SHP77 treated with DMSO at 0.1 percent for 48 hours (cell line): ENCODE data around the gene F2R.
"Not testable (repeated sequence)": the region's sequence is repeated elsewhere in the genome, so short reads cannot be mapped to it uniquely, and the experiment has no call there.

Experiments used
- DNase-seq: peaks from one replicate; lab custom pipeline; 2025; lab: John Stamatoyannopoulos, UW

F2R gene

DNA sequence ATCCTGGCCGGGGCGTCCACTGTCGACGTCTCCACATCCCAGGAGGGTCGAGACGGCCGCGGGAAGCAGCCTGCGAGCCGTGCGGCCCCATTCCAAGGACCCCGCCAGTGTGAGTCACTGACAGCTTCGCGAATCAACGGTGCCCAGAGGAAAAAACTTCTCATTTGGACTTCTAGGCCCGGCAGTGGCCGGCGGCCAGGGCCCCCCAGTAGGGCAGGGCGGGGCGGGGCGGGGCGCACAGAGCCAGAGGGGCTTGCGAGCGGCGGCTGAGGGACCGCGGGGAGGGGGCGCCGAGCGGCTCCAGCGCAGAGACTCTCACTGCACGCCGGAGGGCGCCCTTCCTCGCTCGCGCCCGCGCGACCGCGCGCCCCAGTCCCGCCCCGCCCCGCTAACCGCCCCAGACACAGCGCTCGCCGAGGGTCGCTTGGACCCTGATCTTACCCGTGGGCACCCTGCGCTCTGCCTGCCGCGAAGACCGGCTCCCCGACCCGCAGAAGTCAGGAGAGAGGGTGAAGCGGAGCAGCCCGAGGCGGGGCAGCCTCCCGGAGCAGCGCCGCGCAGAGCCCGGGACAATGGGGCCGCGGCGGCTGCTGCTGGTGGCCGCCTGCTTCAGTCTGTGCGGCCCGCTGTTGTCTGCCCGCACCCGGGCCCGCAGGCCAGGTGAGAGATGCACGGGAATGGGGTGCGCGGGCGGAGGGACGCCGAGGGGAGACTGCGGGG, at the start of gene F2R:
Gene F2R (plus strand): TSS at position 391 of the 720 bp plus-strand sequence. CDS start 182 bp downstream, at position 573.
- DNase-seq: no peak

DNA sequence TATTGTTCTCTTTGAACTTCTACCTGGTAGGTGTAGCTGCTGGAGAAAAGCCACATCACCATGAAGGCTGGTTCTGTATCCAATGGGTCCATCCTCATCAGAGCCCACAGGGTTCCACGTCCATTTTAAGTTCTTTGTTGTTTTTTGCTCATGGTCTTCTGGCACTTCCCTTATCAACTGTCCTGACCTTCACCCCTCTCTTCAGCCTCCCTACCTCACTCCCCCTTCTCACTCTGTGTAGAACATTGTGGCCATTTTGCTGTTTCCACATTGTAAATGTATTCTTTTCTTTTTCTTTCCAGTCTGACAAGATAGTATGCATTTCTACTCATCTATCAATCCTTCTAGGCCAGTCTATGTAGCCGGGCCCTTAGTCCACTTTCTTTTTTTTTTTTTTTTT, 48.4 kb upstream of the F2R start:
- no peak for DNase-seq

DNA sequence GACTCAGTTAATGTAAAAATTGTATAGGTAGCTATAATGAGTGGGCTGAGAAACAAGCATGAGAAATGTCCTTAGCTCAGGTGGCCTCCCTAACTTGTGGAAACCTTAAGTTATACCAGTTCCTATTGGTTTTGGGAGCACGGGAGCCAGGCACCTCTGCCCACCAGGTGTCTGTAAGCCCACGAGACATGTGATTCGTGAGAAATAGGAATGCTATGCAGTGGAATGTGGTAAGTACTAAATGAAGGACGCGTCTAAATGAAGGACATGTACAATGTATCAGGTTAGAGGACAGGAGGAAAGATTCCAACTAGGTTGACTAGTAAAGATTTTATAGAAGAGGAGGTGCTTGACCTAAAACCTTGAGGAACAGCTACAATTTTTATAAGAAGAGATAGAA, 46.7 kb upstream of the F2R start:
- no peak for DNase-seq

DNA sequence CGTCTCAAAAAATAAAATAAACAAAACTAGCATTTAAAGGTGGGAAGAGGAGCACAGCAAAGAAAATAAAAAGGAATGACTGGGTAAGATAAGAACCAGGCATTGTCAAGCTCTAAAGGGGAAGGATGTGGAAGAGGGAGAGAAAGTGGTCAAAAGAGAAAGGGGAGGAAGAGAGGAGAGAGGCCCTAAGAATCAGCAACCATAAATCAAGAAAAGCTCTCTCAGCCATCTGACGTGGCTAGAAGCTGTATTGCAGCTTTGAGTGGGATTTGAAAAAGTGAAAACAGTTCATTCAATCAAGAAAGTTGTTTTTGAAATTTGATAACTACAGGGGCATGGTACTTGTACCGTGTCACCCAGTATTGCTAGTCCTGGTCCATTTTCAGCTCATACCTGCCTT, 45.4 kb upstream of the F2R start:
- no peak for DNase-seq

DNA sequence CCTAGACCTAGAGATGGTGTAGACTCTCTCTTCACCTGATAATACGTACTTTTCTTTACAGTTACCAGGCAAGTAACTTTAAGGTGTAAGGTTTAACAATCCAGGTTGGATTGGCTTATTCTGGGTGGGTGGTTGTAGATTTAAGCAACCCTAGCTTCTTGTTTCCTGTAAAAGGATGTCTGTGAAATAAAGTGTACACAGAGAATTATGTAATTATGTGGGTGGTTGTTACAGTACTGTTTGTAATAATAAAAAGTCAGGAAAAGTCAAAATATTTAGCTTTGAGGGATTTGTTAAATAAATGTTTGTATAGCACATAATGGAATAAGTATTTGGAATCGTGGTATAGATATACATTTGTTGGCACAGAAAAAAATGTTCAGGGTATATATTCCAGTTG, 43.7 kb upstream of the F2R start:
- no peak for DNase-seq

DNA sequence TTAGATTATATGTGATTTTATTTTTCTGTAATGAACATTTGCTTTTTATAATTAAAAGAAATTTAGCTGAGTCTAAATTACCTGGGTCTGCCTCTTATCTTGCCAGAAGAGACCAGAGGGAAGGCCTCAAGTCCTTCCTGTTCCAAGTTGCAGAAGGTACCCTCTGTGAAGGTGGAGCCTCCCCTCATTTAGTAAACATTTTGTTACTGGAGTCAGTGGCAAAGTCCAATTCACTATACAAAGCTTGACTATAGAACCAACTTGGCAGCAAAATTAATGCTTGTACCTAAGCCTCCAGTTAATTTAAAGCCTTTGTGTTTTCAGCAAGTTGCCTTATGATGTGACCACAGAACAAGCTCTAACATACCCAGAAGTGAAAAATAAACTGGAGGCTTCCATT, 42.8 kb upstream of the F2R start:
- no peak for DNase-seq

DNA sequence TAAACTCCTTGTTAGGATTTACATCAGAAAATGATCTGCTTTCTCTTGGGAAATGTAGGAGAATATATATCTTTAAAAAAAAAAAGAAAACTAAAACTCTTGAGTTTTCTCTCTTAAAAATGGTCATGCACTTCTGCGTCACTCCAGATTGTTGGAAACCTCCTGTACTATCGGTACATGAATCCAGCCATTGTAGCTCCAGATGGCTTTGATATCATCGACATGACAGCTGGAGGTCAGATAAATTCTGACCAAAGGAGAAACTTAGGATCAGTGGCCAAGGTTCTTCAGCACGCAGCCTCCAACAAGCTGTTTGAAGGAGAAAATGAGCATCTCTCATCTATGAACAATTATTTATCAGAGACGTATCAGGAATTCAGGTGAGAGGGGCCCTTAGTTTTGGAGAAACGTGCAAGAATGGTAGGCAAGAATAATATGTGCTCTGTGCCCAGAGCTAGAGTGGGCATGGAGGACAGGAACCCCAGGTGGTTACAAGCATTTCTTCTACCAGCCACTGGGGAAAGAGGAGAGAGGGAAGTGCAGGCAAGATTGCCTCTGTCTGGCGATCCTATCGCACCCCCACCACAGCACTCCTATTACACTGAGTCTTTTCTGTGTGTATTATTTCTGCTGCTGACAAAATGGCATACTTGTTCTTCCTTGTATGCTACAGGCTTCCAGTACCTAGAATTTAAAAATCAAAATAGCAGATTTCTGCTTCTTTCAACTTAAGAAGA, 41.4 kb upstream of the F2R start:
- DNase-seq: no peak

DNA sequence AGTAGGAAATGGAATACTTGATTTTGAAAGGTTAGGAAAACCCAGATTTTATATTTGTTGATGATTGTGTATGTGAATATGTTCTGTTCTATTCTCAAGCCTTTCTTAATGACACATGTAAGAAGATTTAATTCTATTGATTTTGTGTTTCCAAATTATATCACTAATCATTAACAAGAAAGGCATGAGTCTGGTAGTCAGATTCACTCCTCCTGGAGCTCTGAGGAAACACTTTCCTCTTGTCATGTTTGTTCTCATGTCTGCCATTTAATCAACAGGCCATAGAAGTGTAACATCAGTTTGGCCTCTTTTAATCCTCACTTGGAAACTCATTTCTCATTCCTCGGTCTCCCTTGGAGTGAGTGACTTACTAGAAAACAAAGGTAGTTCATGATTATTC, 40.6 kb upstream of the F2R start:
- no peak for DNase-seq

DNA sequence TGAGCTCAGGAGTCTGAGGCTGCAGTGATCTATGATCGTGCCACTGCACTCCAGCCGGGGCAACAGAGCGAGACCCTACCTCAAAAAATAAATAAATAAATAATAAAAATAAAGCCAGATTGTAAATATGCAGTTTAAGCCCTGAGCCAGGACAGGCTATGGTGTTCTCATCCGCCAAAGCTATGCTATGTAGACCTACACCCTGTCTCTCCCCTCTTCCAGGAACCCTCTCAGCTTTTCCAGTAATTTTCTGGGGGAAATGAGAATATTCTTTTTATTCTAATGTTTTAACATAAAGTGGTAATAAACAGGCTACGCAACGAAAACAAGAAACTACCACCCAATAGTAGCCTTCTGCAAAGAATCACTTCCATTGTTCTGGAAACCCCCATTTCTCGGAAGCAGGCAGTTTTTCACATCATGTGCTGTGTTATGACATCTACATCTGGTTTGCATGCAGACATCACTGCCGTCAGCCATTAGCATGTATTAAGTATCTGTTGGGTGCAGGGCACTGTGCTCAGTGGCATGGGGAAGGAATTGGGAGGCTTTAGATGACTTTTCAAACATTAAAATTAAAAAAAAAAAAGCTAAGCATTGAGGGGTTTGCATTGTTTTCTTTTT, 38.0 kb upstream of the F2R start:
- DNase-seq: no peak

DNA sequence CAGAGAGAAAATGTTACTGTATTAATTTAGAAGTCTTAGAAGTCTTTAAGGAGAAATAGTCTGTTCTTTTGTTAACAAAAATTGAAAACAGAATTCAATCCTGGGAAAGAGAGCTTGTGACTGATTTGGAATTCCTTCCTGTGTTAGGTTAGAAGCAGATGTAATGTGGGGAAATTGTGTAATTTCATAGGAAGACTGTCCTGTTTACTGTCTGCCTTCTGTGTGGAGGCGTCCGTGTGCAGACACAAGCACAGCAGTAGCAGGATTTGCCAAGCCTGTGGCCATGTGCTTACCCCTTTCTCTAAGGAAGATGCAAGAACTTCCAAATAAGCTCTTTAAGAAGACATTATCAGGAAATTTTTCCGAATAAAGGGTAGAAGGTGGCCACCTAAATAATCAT, 36.7 kb upstream of the F2R start:
- DNase-seq: no peak

DNA sequence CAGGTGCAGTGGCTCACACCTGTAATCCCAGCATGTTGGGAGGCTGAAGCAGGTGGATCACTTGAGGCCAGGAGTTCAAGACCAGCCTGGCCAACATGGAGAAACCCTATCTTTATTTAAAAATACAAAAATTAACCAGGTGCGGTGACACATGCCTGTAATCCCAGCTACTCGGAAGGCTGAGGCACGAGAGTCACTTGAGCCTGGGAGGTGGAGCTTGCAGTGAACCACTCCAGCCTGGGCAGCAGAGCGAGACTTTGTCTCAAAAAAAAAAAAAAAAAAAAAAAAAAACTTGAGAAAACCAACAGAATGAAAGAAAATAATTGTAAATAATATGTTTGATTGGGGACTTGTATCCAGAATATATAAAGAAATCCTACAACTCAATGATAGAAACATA, 35.1 kb upstream of the F2R start:
- not testable (repeated sequence) for DNase-seq

DNA sequence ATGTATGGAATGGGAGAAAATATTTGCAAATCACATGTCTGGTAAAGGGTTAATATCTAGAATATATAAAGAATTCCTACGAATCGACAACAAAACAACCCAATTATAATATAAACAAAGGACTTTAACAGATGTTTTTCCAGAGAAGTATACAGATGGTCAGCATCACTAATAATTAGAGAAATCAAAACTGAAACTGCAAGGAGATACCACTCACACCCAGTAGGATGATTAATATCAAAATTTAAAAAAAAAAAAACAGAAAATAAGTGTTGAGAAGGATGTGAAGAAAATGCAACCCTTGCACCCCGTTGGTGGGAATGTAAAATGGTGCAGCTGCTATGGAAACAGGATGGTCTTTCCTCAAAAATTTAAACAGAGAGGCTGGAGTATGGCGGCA, 34.6 kb upstream of the F2R start:
- no peak for DNase-seq

DNA sequence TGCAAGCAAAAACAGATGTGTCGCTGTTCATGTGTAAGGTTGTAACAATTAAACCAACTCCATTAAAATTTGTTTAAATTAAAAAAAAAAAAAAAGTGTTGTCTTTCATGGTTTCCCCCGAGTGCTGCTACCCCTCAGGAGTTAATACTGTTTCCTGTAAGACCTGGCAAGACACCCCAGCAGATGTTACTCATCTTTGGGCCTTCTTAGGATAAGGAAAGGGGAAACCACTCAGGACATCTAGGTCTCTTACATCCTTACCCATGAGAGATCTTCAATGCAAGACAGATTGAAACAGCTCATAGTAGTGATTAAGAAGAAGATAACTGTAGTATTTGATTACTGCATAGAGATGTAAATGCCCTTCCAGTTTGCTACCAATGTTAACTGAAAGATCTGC, 33.5 kb upstream of the F2R start:
- no peak for DNase-seq

DNA sequence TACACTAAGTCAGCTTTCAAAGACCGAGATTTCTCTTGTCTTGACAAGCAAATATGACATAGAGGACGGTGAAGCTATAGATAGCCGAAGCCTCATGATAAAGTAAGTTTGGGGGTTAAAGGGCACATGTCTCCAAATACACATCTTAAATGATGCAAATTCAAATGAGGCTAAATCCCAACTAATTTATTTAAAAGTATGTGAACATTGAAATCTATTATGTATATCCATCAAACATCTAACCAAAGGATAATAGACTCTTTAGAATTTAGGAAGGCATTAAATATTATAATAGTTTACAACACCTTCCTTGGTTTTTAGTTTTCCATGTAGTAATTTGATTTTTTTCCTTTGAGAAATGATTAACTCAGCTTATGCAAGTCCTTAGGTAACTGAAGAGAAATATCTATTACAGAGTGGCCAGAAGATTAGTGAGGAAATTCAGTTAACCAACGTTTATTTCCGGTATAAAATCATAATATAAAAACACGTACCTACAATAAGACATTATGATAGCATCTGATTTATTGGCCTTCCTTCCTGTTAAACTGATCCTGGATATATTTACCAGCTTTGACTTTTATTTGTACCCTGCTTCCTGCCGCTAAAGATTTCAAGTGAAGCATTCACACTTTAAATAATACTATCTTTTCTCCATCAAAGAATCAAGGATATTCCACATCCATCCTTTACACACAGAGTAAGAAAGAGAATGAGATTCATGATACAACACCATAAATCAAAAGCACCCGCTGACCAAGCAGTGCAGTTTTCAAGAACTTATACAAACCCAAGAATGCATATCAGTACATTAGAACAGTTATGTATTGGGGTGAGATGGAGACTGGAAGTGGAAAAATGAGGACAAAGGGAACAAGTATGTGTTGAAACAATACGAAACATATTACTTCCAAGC, 31.9 kb upstream of the F2R start:
- no peak for DNase-seq

DNA sequence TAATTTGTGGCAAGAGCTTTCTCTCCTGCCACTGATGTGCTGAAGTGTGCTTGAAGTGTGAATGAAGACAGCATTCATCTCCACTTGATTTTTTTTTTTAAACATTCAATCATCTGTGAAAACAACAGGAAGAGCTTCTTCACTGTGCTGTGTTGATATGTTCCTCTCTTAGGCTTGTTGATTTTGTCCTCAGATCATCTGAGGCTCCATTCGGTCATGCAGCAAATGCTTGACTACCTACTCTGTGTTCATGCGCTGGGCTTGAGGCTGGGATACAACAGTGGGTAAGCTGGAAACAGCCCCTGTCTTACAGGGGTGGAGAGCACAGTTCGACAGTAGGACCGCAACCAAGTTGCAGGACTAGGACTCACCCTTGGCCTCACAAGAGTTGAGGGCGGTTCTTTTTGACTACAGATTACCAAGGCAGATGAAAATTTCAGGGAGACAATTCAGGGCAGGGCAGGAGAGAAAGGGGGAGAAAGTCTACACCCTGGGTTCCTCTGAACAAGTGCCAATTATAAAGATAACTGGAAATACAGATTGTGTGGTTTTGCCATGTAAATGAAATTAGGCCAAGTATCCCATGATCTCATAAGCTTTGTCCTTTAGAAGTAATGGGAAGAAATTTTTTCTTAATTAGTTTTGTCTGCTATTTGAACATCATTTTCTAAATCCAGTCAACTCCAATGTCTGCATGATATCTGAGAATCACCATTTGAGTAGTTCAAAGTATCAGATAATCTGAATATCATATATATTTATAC, 31.0 kb upstream of the F2R start:
- DNase-seq: no peak

DNA sequence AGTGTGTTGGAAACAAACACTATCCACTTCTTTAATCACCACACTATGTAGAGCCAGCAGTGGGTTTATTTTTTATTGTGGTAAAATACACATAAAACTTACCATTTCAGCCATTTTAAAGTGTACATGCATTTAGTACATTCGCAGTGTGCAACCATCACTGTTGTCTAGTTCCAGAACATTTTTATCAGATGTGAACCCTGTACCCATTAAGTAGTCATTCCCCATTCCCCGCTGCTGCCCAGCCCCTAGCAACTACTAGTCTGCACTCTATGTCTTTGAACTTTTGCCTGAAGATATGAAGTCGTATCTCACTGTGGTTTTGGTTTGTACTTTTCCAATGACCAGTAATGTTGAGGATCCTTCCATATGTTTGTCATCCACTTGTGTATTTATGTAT, 30.2 kb upstream of the F2R start:
- DNase-seq: no peak

DNA sequence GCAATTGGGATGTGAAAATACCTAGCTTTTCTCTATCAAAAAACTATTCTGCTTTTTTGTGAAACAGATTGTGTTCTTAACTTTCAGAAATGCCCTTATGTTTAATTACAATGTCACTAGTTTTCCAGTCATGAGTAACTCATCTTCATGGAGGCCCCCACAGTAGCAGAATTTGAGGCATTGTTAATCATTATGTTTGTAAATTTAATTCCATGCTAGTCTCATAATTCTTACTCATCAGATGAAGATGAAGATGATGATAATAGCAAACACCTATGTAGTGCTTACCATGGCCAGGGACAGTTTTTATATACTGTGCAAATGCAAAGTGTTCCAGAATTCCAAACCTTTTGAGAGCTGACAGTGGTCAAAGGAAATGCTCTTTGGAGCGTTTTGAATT, 27.7 kb upstream of the F2R start:
- DNase-seq: no peak

DNA sequence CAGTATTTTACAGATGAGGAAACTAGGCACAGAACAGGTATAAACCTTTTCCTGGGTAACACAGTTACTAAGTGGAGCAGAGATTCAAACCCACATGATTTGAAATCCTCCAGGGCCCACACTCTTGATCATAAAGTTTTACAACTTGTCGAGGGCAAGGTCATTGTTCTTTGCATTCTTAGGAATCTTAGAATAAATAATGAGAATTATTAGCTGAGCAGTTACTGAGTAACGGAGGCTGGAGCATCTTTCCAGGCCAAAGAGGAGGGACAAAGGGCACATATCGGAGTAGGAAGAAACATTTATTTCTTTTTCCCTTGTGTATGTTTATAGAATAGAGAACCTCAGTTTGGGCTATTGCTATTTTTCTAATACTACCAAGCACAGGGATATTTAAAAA, 27.1 kb upstream of the F2R start:
- no peak for DNase-seq

DNA sequence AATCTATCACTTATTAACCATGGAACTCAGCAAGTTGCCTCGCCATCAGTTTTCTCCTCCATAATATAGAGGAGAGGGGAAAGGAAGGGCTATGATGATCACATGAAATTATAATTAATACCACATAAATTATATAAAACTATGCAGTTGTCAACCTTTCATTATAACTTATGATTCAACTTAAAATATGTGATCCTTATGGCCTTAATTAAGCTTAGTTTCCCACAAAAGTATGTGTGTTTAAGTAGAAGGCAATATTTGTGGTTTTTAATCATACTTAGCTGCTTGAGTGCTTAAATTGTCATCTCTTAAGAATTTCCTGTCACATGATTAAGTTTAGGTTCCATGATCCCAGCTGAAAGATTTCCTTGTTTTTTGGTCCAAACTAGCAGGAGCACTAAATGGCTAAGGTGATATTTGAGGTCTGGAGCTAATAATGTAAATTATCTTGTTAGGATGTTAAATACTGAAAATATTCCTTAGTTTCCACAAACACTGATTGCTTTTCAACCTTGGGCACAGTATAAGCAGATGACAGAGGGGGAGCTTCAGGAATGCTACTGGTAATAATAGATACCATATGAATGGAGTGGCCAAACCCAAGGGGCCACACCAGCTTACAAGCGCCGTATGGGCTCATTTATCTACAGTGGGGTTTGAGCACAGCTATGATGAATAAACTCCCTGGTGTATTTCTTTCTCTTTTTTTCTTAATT, 26.4 kb upstream of the F2R start:
- DNase-seq: no peak

DNA sequence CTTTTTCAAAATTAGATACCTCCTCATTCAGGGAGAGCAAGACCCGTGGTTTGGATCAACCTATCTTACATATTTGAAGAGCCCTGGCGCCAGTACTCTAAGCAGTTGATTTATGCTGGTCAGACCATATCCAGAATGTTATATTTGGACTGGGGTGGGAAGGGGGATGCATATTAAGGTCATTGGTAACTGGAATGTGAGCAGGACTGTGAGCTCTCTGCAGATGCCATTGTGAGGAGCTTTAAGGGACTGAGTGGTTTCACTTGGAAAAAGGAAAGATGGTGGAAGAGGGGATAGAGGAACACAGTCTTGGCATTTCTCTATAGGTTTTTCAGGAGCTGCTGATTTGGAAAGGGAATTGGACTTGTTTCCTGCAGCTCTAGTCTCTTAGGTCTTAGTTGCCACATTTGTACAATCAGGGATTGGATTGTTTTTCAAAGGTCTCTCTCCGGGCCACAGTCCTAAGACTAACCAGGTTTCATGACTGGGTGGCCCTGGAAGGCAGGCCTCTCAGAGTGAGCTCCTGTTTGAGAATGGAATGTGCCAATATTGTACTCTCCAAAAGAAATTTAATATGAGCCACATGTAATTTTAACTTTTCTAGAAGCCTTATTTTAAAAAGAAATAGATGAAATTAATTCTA, 25.8 kb upstream of the F2R start:
- no peak for DNase-seq
